Measurements from ENCODE around the gene EVI5L. TPM values are rescaled to one million over a fixed set of nuclear protein-coding genes. Genes with fewer than 3 reads are reported as not detected.

The EVI5L gene
- total RNA-seq, 2 donors from 2014 or later: 6.0 to 12.9 TPM

DNA sequence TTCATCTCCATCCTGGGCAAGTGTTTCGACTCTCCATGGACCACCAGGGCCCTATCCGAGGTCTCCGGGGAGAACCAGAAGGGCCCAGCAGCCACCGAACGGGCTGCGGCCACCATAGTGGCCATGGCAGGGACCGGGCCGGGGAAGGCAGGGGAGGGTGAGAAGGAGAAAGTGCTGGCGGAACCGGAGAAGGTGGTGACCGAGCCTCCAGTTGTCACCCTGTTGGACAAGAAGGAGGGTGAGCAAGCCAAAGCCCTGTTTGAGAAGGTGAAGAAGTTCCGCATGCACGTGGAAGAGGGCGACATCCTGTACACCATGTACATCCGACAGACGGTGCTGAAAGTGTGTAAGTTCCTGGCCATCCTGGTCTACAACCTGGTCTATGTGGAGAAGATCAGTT lies 68.9 kb downstream of the EVI5L start:
- H3K4me3 ChIP-seq: no peak overlapping the region
- H3K27me3 ChIP-seq: no peaks in the 10 kb centered on the region
- no peak for ATAC-seq
- no peaks in the 10 kb centered on the region for H3K36me3 ChIP-seq (replicated peaks in 1 of 2; ENCODE audit: insufficient read depth in 1 of 2, low read depth in 2 of 2)
- no peak for TF ChIP-seq POLR2A (IDR thresholded peaks at IDR 0.05)
- TF ChIP-seq, protein P1, sequence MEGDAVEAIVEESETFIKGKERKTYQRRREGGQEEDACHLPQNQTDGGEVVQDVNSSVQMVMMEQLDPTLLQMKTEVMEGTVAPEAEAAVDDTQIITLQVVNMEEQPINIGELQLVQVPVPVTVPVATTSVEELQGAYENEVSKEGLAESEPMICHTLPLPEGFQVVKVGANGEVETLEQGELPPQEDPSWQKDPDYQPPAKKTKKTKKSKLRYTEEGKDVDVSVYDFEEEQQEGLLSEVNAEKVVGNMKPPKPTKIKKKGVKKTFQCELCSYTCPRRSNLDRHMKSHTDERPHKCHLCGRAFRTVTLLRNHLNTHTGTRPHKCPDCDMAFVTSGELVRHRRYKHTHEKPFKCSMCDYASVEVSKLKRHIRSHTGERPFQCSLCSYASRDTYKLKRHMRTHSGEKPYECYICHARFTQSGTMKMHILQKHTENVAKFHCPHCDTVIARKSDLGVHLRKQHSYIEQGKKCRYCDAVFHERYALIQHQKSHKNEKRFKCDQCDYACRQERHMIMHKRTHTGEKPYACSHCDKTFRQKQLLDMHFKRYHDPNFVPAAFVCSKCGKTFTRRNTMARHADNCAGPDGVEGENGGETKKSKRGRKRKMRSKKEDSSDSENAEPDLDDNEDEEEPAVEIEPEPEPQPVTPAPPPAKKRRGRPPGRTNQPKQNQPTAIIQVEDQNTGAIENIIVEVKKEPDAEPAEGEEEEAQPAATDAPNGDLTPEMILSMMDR (IDR thresholded peaks at IDR 0.05): no peak
- DNase-seq: no peak
- no peaks in the 10 kb centered on the region for H3K9me3 ChIP-seq
- H3K27ac ChIP-seq: no peak overlapping the region
- 96 to 97% methylated on average over 16 of the region's 16 CpGs for WGBS, 2 donors
- intact Hi-C loops (cut with DNase I): no loop called here
- peaks cover 22% of the 10 kb centered on the region for H3K4me1 ChIP-seq

DNA sequence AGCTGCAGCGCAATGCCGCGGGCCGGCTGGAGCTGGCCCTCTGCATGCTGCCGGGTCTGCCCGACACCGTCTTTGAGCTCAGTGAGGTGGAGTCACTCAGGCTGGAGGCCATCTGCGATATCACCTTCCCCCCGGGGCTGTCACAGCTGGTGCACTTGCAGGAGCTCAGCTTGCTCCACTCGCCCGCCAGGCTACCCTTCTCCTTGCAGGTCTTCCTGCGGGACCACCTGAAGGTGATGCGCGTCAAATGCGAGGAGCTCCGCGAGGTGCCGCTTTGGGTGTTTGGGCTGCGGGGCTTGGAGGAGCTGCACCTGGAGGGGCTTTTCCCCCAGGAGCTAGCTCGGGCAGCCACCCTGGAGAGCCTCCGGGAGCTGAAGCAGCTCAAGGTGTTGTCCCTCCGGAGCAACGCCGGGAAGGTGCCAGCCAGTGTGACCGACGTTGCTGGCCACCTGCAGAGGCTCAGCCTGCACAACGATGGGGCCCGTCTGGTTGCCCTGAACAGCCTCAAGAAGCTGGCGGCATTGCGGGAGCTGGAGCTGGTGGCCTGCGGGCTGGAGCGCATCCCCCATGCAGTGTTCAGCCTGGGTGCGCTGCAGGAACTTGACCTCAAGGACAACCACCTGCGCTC lies 69.8 kb downstream of the EVI5L start:
- no peak overlapping the region for H3K4me3 ChIP-seq
- 90 to 96% methylated on average over 8 to 21 of the region's 34 CpGs for WGBS, 2 donors
- DNase-seq (no peak), ATAC-seq (no peak)
- intact Hi-C loops (cut with DNase I): loop anchor here (10.0 kb wide), 1 partner anchor 45 kb away; no protein-coding TSS in a partner anchor
- H3K4me1 ChIP-seq: peaks cover 26% of the 10 kb centered on the region
- H3K9me3 ChIP-seq: no peaks in the 10 kb centered on the region
- no peaks in the 10 kb centered on the region for H3K27me3 ChIP-seq
- H3K27ac ChIP-seq: no peak overlapping the region
- no peaks in the 10 kb centered on the region for H3K36me3 ChIP-seq (replicated peaks in 1 of 2; ENCODE audit: insufficient read depth in 1 of 2, low read depth in 2 of 2)
- TF ChIP-seq, protein P1 (IDR thresholded peaks at IDR 0.05): no peak
- TF ChIP-seq POLR2A (IDR thresholded peaks at IDR 0.05): no peak

DNA sequence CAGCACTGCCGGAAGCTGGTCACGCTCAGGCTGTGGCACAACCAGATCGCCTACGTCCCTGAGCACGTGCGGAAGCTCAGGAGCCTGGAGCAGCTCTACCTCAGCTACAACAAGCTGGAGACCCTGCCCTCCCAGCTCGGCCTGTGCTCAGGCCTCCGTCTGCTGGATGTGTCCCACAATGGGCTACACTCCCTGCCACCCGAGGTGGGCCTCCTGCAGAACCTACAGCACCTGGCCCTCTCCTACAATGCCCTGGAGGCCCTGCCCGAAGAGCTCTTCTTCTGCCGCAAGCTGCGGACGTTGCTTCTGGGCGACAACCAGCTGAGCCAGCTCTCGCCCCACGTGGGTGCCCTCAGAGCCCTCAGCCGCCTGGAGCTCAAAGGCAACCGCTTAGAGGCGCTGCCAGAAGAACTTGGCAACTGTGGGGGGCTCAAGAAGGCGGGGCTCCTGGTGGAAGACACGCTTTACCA lies 70.4 kb downstream of the EVI5L start:
- DNase-seq (no peak), ATAC-seq (no peak)
- intact Hi-C loops (cut with DNase I): loop anchor here (10.0 kb wide), 1 partner anchor 46 kb away; no protein-coding TSS in a partner anchor
- Histone ChIP-seq H3K27me3 (no peaks in the 10 kb centered on the region), H3K4me3 (no peak overlapping the region), H3K9me3 (no peaks in the 10 kb centered on the region), H3K4me1 (peaks cover 29% of the 10 kb centered on the region), H3K36me3 (replicated peaks in 1 of 2; ENCODE audit: insufficient read depth in 1 of 2, low read depth in 2 of 2) (no peaks in the 10 kb centered on the region), H3K27ac (no peak overlapping the region)
- 81 to 91% methylated on average over 3 to 21 of the region's 21 CpGs for WGBS, 2 donors
- no peak for TF ChIP-seq POLR2A (IDR thresholded peaks at IDR 0.05)
- TF ChIP-seq, protein P1 (IDR thresholded peaks at IDR 0.05): no peak

DNA sequence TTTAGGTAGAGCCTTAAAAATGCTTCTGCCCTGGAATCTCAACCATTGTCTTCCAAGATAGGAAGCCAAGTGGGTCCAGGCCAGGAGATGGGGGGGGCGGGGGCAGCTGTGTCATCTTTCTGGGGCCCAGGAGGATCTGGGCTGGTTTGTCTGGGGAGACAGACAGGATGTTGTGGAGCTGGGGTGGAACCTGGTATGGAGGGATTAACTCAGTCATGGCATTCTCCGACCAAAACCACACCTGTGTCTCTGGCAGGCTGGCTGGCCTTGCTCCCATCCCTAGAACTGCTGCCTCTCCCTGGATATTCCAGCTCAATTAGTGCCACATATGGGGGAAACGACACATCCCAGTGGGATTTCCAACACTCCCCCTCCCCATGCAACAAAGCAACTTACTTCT lies 70.9 kb downstream of the EVI5L start:
- no peak for DNase-seq
- no peak overlapping the region for H3K27ac ChIP-seq
- no peaks in the 10 kb centered on the region for H3K27me3 ChIP-seq
- H3K4me3 ChIP-seq: no peak overlapping the region
- ATAC-seq: no peak
- H3K4me1 ChIP-seq: peaks cover 34% of the 10 kb centered on the region
- TF ChIP-seq, protein P1 (IDR thresholded peaks at IDR 0.05): no peak
- no peak for TF ChIP-seq POLR2A (IDR thresholded peaks at IDR 0.05)
- WGBS, 2 donors: 67 to 68% methylated on average over 2 to 3 of the region's 3 CpGs
- H3K9me3 ChIP-seq: no peaks in the 10 kb centered on the region
- intact Hi-C loops (cut with DNase I): loop anchor here (10.0 kb wide), 1 partner anchor 46 kb away; no protein-coding TSS in a partner anchor
- no peaks in the 10 kb centered on the region for H3K36me3 ChIP-seq (replicated peaks in 1 of 2; ENCODE audit: insufficient read depth in 1 of 2, low read depth in 2 of 2)

DNA sequence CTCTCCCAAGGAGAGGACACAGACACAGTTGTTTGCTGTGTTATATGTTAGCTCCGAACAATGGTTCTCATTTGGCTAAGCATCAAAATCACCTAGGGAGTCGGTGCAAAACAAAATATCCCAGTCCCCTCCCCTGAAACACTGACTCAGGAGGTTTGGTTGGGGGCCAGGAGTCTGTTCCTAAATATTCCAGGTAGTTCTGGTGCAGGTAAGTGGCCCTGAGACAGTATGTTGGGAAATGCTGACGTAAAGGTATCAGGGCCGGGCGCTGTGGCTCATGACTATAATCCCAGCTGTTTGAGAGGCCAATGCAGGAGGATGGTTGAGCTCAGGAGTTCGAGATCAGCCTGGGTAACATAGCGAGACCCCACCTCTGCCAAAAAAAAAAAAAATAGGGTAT lies 71.3 kb downstream of the EVI5L start:
- Histone ChIP-seq H3K27me3 (no peaks in the 10 kb centered on the region), H3K4me1 (peaks cover 38% of the 10 kb centered on the region), H3K9me3 (no peaks in the 10 kb centered on the region), H3K27ac (no peak overlapping the region), H3K36me3 (replicated peaks in 1 of 2; ENCODE audit: insufficient read depth in 1 of 2, low read depth in 2 of 2) (no peaks in the 10 kb centered on the region), H3K4me3 (no peak overlapping the region)
- ATAC-seq: no peak
- WGBS, 2 donors: 86 to 90% methylated on average over 7 of the region's 7 CpGs
- intact Hi-C loops (cut with DNase I): loop anchor here (10.0 kb wide), 1 partner anchor 47 kb away; no protein-coding TSS in a partner anchor
- TF ChIP-seq, protein P1 (IDR thresholded peaks at IDR 0.05): no peak
- TF ChIP-seq POLR2A (IDR thresholded peaks at IDR 0.05): no peak
- no peak for DNase-seq
